Measurements from ENCODE around the gene CREB3L4. TPM values are rescaled to one million over a fixed set of nuclear protein-coding genes. Genes with fewer than 3 reads are reported as not detected.

Gene CREB3L4
- total RNA-seq, 1 experiment from 2014 or later, result 12.3 TPM

- ATAC-seq (no peak), DNase-seq (ENCODE audit: low read depth, low spot score) (no peak)
- no peak overlapping the region for H3K27ac ChIP-seq (ENCODE audit: low read length)
- no peak overlapping the region for H3K4me3 ChIP-seq (ENCODE audit: low read depth in 2 of 2, low read length in 2 of 2)
- H3K27me3 ChIP-seq (ENCODE audit: control insufficient read depth, insufficient read depth, low read length), result no peaks in the 10 kb centered on the region
- no TSS peak for BruUV-seq (replicated peaks)
- H3K4me1 ChIP-seq (ENCODE audit: control insufficient read depth, insufficient read depth, low read length), result no peaks in the 10 kb centered on the region
- TF ChIP-seq POLR2AphosphoS5 (IDR thresholded peaks at IDR 0.05; ENCODE audit: low read depth, low read length) (no peak), REST (IDR thresholded peaks at IDR 0.05; ENCODE audit: insufficient read depth in 1 of 2, low read depth in 2 of 2, low read length in 1 of 2) (no peak), CTCF (IDR thresholded peaks at IDR 0.05) (no peak), SIN3A (IDR thresholded peaks at IDR 0.05; ENCODE audit: borderline replicate concordance, insufficient read depth, low read depth, low read length) (no peak)
- intact Hi-C loops (cut with micrococcal nuclease; ENCODE audit: unreplicated experiment), result no loop called here
- in situ Hi-C loops (cut with HindIII; ENCODE audit: low pct_unique_long_range_greater_than_20kb, low sequenced_read_pairs), result no loop called here
- ChIA-PET POLR2A (no interaction called here), CTCF (no interaction called here)
- H3K36me3 ChIP-seq (ENCODE audit: control insufficient read depth, insufficient read depth, low read length), result 0 out of 2 replicates have a peak, but pooled peaks cover 6% of the 10 kb centered on the region
- no peaks in the 10 kb centered on the region for H3K9me3 ChIP-seq (ENCODE audit: control insufficient read depth, insufficient read depth, low read depth, low read length)
These were observed 31.5 kb upstream of the CREB3L4 start for GRCh38 chr1:153936011-153936802.

GRCh38 chr1:153937331-153937730, 30.4 kb upstream of the CREB3L4 start:
- DNase-seq (ENCODE audit: low read depth, low spot score) (no peak), ATAC-seq (no peak)
- BruUV-seq (replicated peaks), result no TSS peak
- in situ Hi-C loops (cut with HindIII; ENCODE audit: low pct_unique_long_range_greater_than_20kb, low sequenced_read_pairs), result no loop called here
- ChIA-PET POLR2A (no interaction called here), CTCF (no interaction called here)
- Histone ChIP-seq H3K36me3 (ENCODE audit: control insufficient read depth, insufficient read depth, low read length) (0 out of 2 replicates have a peak, but pooled peaks cover 6% of the 10 kb centered on the region), H3K4me1 (ENCODE audit: control insufficient read depth, insufficient read depth, low read length) (no peaks in the 10 kb centered on the region), H3K27me3 (ENCODE audit: control insufficient read depth, insufficient read depth, low read length) (no peaks in the 10 kb centered on the region), H3K4me3 (ENCODE audit: low read depth in 2 of 2, low read length in 2 of 2) (no peak overlapping the region), H3K27ac (ENCODE audit: low read length) (no peak overlapping the region), H3K9me3 (ENCODE audit: control insufficient read depth, insufficient read depth, low read depth, low read length) (no peaks in the 10 kb centered on the region)
- no peak for TF ChIP-seq POLR2AphosphoS5 (IDR thresholded peaks at IDR 0.05; ENCODE audit: low read depth, low read length)
- TF ChIP-seq TCF7L2 (IDR thresholded peaks at IDR 0.05; ENCODE audit: low read depth, low read length), result no peak
- TF ChIP-seq SIN3A (IDR thresholded peaks at IDR 0.05; ENCODE audit: borderline replicate concordance, insufficient read depth, low read depth, low read length), result no peak
- no peak for TF ChIP-seq REST (IDR thresholded peaks at IDR 0.05; ENCODE audit: insufficient read depth in 1 of 2, low read depth in 2 of 2, low read length in 1 of 2)
- TF ChIP-seq CTCF (IDR thresholded peaks at IDR 0.05), result no peak
- intact Hi-C loops (cut with micrococcal nuclease; ENCODE audit: unreplicated experiment), result no loop called here

Measured in Panc1 (cell line).